Fibroblast of the aortic adventitia (primary cell): Measurements from ENCODE around the gene TRIM9. TPM values are rescaled to one million over a fixed set of nuclear protein-coding genes. Genes with fewer than 3 reads are reported as not detected.

ENCODE experiments used
- DNase-seq: peaks from one replicate; pipeline ENCODE4 v3.0.0-alpha.2; 2010; ENCODE audit warnings: low read depth
- H3K4me3 ChIP-seq: 2 replicates; pipeline ENCODE4 v1.5.1; 2011; ENCODE audit warnings: low read depth, mild to moderate bottlenecking, control low read depth, low read length, moderate library complexity
- CTCF ChIP-seq: IDR thresholded peaks from 2 replicates; pipeline ENCODE4 v1.5.1; 2011; ENCODE audit warnings: mild to moderate bottlenecking, low read length, control low read depth, inconsistent platforms; ENCODE audit not compliant: insufficient read depth
- total RNA-seq: library from RNA; depleted of rRNA; stranded (reverse); fragments of >200 nt; gene quantifications from 2 replicates; pipeline ENCODE4 v1.2.3, GENCODE V29; 2012; ENCODE audit warnings: low replicate concordance

TRIM9 gene
- total RNA-seq, 1 donor: 1.6 TPM

GRCh38 chr14:50936016-50936340, 158.9 kb downstream of the TRIM9 start:
- no peak for TF ChIP-seq CTCF
- no peak for DNase-seq
- no peak overlapping the region for H3K4me3 ChIP-seq

- TF ChIP-seq CTCF: no peak
- no peak for DNase-seq
These were observed 159.5 kb downstream of the TRIM9 start for GRCh38 chr14:50935126-50936015.

GRCh38 chr14:50932592-50933495, 162.1 kb downstream of the TRIM9 start:
- no peak for DNase-seq
- no peak for TF ChIP-seq CTCF
- H3K4me3 ChIP-seq: no peak overlapping the region

More at GRCh38 chr14:50935126-50936015, 159.5 kb downstream of the TRIM9 start:
- H3K4me3 ChIP-seq: no peak overlapping the region

GRCh38 chr14:50932156-50932555, 162.7 kb downstream of the TRIM9 start:
- no peak for DNase-seq
- no peak overlapping the region for H3K4me3 ChIP-seq
- TF ChIP-seq CTCF: no peak

- H3K4me3 ChIP-seq: no peak overlapping the region
- TF ChIP-seq CTCF: no peak
- no peak for DNase-seq
These were observed 163.3 kb downstream of the TRIM9 start for GRCh38 chr14:50931559-50931958.

GRCh38 chr14:50929506-50929905, 165.4 kb downstream of the TRIM9 start:
- no peak for DNase-seq
- no peak overlapping the region for H3K4me3 ChIP-seq
- no peak for TF ChIP-seq CTCF
